HepG2 (cell line): Measurements from ENCODE around the gene ANKRD13C.

Source experiments
- CEBPG ChIP-seq: IDR thresholded peaks from 2 replicates; pipeline ENCODE4 v1.6.1; 2016
- KDM1A ChIP-seq: IDR thresholded peaks from 2 replicates; pipeline ENCODE4 v1.6.1; 2016; ENCODE audit warnings: missing compliant biosample characterization
- LCORL ChIP-seq, 2 experiments: fragments of 450-650 bp in 1 of 2; sonication (generic) in 1 of 2; formaldehyde crosslinking in 1 of 2; IDR thresholded peaks; 2 replicates each; pipeline versions ENCODE4 v1.5.0 to v1.6.1; 2017 to 2020; ENCODE audit warnings: antibody characterized with exemption in 1 of 2, missing genetic modification reagents in 1 of 2
- POLR2A ChIP-seq, 2 experiments: IDR thresholded peaks; 2 replicates each; pipeline ENCODE4 v1.6.1; 2011; ENCODE audit warnings: low read depth in 2 of 2, low read length in 2 of 2, mild to moderate bottlenecking in 1 of 2, moderate library complexity in 1 of 2; ENCODE audit not compliant: insufficient read depth in 1 of 2
- TF ChIP-seq, protein P1 (sequence below): sonication (generic); formaldehyde crosslinking; IDR thresholded peaks from 2 replicates; pipeline ENCODE4 v1.9.0; 2021; ENCODE audit warnings: missing genetic modification reagents, borderline replicate concordance
- TF ChIP-seq, protein P2 (sequence below): sonication (generic); formaldehyde crosslinking; IDR thresholded peaks from 2 replicates; pipeline ENCODE4 v1.5.0; 2020; ENCODE audit warnings: mild to moderate bottlenecking, missing genetic modification reagents, moderate library complexity

DNA sequence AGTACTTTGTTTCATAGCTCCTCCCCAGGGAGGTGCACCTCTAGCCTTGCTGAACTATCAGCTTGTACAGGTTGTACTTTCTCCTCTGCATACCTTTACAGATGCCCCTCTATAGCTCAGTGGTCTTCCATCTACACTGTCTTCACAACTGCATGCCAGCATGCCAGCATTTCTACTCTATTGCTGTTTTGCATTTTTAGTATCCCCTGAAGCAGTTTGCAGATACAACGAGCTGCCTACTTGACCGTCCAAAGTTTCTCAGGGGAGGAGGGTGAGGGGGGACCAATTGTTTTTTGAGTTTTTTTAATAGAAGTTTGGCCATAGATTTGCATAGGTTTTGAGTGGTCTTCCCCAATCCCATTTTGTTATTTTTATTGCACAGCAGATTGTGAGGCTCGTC is 29.0 kb upstream of the ANKRD13C start:
- TF ChIP-seq KDM1A (CRISPR knock-in tag) (no peak), POLR2A (IDR thresholded peaks at IDR 0.05; ENCODE audit: insufficient read depth in 1 of 2, low read depth in 2 of 2, low read length in 2 of 2) (no peak), CEBPG (CRISPR knock-in tag) (no peak), LCORL (IDR thresholded peaks at IDR 0.05) (no peak), LCORL (CRISPR knock-in tag; IDR thresholded peaks at IDR 0.05) (no peak)
- TF ChIP-seq, protein P1, sequence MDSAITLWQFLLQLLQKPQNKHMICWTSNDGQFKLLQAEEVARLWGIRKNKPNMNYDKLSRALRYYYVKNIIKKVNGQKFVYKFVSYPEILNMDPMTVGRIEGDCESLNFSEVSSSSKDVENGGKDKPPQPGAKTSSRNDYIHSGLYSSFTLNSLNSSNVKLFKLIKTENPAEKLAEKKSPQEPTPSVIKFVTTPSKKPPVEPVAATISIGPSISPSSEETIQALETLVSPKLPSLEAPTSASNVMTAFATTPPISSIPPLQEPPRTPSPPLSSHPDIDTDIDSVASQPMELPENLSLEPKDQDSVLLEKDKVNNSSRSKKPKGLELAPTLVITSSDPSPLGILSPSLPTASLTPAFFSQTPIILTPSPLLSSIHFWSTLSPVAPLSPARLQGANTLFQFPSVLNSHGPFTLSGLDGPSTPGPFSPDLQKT (CRISPR knock-in tag), result no peak
- TF ChIP-seq, protein P2, sequence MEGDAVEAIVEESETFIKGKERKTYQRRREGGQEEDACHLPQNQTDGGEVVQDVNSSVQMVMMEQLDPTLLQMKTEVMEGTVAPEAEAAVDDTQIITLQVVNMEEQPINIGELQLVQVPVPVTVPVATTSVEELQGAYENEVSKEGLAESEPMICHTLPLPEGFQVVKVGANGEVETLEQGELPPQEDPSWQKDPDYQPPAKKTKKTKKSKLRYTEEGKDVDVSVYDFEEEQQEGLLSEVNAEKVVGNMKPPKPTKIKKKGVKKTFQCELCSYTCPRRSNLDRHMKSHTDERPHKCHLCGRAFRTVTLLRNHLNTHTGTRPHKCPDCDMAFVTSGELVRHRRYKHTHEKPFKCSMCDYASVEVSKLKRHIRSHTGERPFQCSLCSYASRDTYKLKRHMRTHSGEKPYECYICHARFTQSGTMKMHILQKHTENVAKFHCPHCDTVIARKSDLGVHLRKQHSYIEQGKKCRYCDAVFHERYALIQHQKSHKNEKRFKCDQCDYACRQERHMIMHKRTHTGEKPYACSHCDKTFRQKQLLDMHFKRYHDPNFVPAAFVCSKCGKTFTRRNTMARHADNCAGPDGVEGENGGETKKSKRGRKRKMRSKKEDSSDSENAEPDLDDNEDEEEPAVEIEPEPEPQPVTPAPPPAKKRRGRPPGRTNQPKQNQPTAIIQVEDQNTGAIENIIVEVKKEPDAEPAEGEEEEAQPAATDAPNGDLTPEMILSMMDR (CRISPR knock-in tag), result no peak
